ENCODE measurements around the gene HINT3. TPM values are rescaled to one million over a fixed set of nuclear protein-coding genes. Genes with fewer than 3 reads are reported as not detected.

The HINT3 gene
- total and polyA plus RNA-seq, 2 of the 13 experiments (the other 11 are each of a cell fraction or from before 2014, with no cell fraction given), result 3.1 to 22.8 TPM

DNA sequence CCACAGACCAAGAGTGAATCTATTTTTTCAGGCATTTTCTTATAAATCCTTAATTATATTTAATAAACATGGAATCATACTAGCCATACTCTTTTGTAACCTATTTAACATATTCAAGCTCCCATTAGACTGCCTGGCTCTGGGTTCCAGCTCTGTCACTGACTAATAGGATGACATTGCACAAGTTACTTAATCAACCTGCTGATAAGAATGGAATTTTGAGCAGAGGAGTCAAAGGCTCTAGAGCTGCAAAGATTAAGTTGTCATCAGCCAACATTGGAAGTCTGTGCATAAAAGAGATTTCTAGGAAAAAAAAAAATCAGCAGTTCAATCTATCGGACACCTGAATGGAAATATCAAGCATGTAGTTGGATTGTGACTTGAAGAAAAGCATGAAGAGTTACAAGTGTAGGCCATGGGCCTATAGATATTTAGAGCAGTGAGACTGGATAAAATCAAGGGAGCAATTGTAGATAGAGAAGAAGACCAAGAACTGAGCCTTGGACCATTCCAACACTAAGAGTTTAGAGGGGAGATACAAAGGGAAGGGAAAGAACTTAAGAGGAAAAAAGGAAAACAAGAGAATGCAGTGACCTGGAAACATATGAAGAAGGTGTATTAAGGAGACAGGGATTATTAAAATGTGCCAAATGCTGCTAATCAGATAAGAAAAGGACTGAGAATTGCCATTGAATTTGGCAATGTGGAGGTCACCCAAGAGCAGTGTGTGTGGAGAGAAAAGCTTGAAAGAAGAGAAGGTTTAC lies 11.0 kb upstream of the HINT3 start (continued):
- TF ChIP-seq, protein P1, sequence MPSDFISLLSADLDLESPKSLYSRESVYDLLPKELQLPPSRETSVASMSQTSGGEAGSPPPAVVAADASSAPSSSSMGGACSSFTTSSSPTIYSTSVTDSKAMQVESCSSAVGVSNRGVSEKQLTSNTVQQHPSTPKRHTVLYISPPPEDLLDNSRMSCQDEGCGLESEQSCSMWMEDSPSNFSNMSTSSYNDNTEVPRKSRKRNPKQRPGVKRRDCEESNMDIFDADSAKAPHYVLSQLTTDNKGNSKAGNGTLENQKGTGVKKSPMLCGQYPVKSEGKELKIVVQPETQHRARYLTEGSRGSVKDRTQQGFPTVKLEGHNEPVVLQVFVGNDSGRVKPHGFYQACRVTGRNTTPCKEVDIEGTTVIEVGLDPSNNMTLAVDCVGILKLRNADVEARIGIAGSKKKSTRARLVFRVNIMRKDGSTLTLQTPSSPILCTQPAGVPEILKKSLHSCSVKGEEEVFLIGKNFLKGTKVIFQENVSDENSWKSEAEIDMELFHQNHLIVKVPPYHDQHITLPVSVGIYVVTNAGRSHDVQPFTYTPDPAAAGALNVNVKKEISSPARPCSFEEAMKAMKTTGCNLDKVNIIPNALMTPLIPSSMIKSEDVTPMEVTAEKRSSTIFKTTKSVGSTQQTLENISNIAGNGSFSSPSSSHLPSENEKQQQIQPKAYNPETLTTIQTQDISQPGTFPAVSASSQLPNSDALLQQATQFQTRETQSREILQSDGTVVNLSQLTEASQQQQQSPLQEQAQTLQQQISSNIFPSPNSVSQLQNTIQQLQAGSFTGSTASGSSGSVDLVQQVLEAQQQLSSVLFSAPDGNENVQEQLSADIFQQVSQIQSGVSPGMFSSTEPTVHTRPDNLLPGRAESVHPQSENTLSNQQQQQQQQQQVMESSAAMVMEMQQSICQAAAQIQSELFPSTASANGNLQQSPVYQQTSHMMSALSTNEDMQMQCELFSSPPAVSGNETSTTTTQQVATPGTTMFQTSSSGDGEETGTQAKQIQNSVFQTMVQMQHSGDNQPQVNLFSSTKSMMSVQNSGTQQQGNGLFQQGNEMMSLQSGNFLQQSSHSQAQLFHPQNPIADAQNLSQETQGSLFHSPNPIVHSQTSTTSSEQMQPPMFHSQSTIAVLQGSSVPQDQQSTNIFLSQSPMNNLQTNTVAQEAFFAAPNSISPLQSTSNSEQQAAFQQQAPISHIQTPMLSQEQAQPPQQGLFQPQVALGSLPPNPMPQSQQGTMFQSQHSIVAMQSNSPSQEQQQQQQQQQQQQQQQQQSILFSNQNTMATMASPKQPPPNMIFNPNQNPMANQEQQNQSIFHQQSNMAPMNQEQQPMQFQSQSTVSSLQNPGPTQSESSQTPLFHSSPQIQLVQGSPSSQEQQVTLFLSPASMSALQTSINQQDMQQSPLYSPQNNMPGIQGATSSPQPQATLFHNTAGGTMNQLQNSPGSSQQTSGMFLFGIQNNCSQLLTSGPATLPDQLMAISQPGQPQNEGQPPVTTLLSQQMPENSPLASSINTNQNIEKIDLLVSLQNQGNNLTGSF (CRISPR knock-in tag; IDR thresholded peaks at IDR 0.05), result no peak
- TF ChIP-seq FOXA3 (CRISPR knock-in tag; IDR thresholded peaks at IDR 0.05) (peak; percentile 43; the same call in 1 of the 2 replicates), SOX13 (IDR thresholded peaks at IDR 0.05) (no peak), SOX13 (CRISPR knock-in tag; conservative IDR thresholded peaks at IDR 0.05 in 1 of 2, IDR thresholded peaks at IDR 0.05 in 1 of 2) (peak in 1 of 2 experiments; percentile 60; a peak in 1 of 4 replicates), EP300 (IDR thresholded peaks at IDR 0.05; ENCODE audit: low read depth in 2 of 2, low read length in 2 of 2) (peak in 1 of 2 experiments; percentile 76; a peak in 1 of 4 replicates), EP300 (CRISPR knock-in tag; IDR thresholded peaks at IDR 0.05; ENCODE audit: borderline replicate concordance) (no peak), POLR2AphosphoS5 (IDR thresholded peaks at IDR 0.05; ENCODE audit: low read depth, low read length) (no peak), CREM (IDR thresholded peaks at IDR 0.05) (peak; percentile 61), CREM (CRISPR knock-in tag; IDR thresholded peaks at IDR 0.05) (no peak), ZMYM2 (CRISPR knock-in tag; IDR thresholded peaks at IDR 0.05) (no peak), MATR3 (CRISPR knock-in tag; IDR thresholded peaks at IDR 0.05) (no peak), FOXK1 (CRISPR knock-in tag; IDR thresholded peaks at IDR 0.05; ENCODE audit: borderline replicate concordance, low read depth) (no peak), GATA4 (IDR thresholded peaks at IDR 0.05; ENCODE audit: borderline replicate concordance, low read depth) (peak; percentile 74; the same call in 1 of the 2 replicates), ISL2 (CRISPR knock-in tag; IDR thresholded peaks at IDR 0.05) (0 out of 2 replicates have a peak, but pooled peaks have one; percentile 15), CREB1 (IDR thresholded peaks at IDR 0.05) (no peak), CREB1 (CRISPR knock-in tag; IDR thresholded peaks at IDR 0.05) (0 out of 2 replicates have a peak, but pooled peaks have one; percentile 43), ONECUT2 (CRISPR knock-in tag; IDR thresholded peaks at IDR 0.05) (no peak), ATF1 (CRISPR knock-in tag; IDR thresholded peaks at IDR 0.05) (peak; percentile 69; the same call in 1 of the 2 replicates), RXRB (CRISPR knock-in tag; IDR thresholded peaks at IDR 0.05; ENCODE audit: borderline replicate concordance) (peak; percentile 13; the same call in 1 of the 2 replicates)
- TF ChIP-seq, protein P2, sequence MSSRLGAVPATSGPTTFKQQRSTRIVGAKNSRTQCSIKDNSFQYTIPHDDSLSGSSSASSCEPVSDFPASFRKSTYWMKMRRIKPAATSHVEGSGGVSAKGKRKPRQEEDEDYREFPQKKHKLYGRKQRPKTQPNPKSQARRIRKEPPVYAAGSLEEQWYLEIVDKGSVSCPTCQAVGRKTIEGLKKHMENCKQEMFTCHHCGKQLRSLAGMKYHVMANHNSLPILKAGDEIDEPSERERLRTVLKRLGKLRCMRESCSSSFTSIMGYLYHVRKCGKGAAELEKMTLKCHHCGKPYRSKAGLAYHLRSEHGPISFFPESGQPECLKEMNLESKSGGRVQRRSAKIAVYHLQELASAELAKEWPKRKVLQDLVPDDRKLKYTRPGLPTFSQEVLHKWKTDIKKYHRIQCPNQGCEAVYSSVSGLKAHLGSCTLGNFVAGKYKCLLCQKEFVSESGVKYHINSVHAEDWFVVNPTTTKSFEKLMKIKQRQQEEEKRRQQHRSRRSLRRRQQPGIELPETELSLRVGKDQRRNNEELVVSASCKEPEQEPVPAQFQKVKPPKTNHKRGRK (CRISPR knock-in tag; IDR thresholded peaks at IDR 0.05), result peak; percentile 62; the same call in 1 of the 2 replicates
- TF ChIP-seq, protein P3, sequence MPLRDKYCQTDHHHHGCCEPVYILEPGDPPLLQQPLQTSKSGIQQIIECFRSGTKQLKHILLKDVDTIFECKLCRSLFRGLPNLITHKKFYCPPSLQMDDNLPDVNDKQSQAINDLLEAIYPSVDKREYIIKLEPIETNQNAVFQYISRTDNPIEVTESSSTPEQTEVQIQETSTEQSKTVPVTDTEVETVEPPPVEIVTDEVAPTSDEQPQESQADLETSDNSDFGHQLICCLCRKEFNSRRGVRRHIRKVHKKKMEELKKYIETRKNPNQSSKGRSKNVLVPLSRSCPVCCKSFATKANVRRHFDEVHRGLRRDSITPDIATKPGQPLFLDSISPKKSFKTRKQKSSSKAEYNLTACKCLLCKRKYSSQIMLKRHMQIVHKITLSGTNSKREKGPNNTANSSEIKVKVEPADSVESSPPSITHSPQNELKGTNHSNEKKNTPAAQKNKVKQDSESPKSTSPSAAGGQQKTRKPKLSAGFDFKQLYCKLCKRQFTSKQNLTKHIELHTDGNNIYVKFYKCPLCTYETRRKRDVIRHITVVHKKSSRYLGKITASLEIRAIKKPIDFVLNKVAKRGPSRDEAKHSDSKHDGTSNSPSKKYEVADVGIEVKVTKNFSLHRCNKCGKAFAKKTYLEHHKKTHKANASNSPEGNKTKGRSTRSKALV (CRISPR knock-in tag; IDR thresholded peaks at IDR 0.05), result peak; percentile 31; the same call in 1 of the 2 replicates
